GM23338 (cell line): ENCODE data around the gene MUS81. TPM values are rescaled to one million over a fixed set of nuclear protein-coding genes. Genes with fewer than 3 reads are reported as not detected.

ENCODE experiments used
- ATAC-seq: fragments of 200-7000 bp; cut with Tn5 transposase; 3 replicates; pipeline ENCODE4 v1.9.1; 2020
- DNase-seq: peaks from one replicate; pipeline ENCODE4 v3.0.0-alpha.2; 2015; ENCODE audit warnings: low spot score
- H2AFZ ChIP-seq: fragments of 200-600 bp; sonication (generic); 2 replicates; pipeline ENCODE4 v1.8.0; 2016; ENCODE audit warnings: antibody characterized with exemption, mild to moderate bottlenecking, moderate library complexity
- H3F3A ChIP-seq: fragments of 200-600 bp; sonication (generic); replicated peaks from 2 replicates; pipeline ENCODE4 v1.8.0; 2017; ENCODE audit warnings: antibody characterized with exemption, mixed run types, low read depth
- H3K27ac ChIP-seq: fragments of 200-600 bp; sonication (generic); 2 replicates; pipeline ENCODE4 v1.6.1; 2016; ENCODE audit warnings: low read depth
- H3K27me3 ChIP-seq: fragments of 200-600 bp; sonication (generic); 2 replicates; pipeline ENCODE4 v1.8.0; 2016; ENCODE audit warnings: mild to moderate bottlenecking, mixed run types, moderate library complexity; ENCODE audit not compliant: insufficient read depth
- H3K36me3 ChIP-seq: fragments of 200-600 bp; sonication (generic); 2 replicates; pipeline ENCODE4 v1.8.0; 2016; ENCODE audit warnings: mild to moderate bottlenecking; ENCODE audit not compliant: insufficient read depth
- H3K4me1 ChIP-seq: fragments of 200-600 bp; sonication (generic); 2 replicates; pipeline ENCODE4 v1.8.0; 2016; ENCODE audit warnings: mild to moderate bottlenecking, moderate library complexity; ENCODE audit not compliant: insufficient read depth
- H3K4me2 ChIP-seq: fragments of 200-600 bp; sonication (generic); 2 replicates; pipeline ENCODE4 v1.7.1; 2017; ENCODE audit warnings: mixed run types
- H3K4me3 ChIP-seq: fragments of 200-600 bp; sonication (generic); 2 replicates; pipeline ENCODE4 v1.6.1; 2016; ENCODE audit warnings: mixed run types
- H3K79me2 ChIP-seq: fragments of 200-600 bp; sonication (generic); replicated peaks from 2 replicates; pipeline ENCODE4 v1.8.0; 2017; ENCODE audit warnings: mild to moderate bottlenecking; ENCODE audit not compliant: insufficient read depth
- H3K9me2 ChIP-seq: fragments of 200-600 bp; sonication (generic); 2 replicates; pipeline ENCODE4 v1.8.0; 2017; ENCODE audit not compliant: insufficient read depth
- H4K20me1 ChIP-seq: fragments of 200-600 bp; sonication (generic); replicated peaks from 2 replicates; pipeline ENCODE4 v1.8.0; 2017; ENCODE audit warnings: mild to moderate bottlenecking; ENCODE audit not compliant: insufficient read depth
- H3K27ac Mint-ChIP-seq: 2 replicates; pipeline ENCODE4 v1.8.0; 2020; ENCODE audit warnings: inconsistent platforms, mild to moderate bottlenecking, moderate library complexity, mixed read lengths
- H3K27me3 Mint-ChIP-seq: 3 replicates; pipeline ENCODE4 v1.8.0; 2022; ENCODE audit warnings: low read depth, mild to moderate bottlenecking, moderate library complexity, mixed read lengths, inconsistent platforms; ENCODE audit not compliant: insufficient read depth, poor library complexity
- H3K36me3 Mint-ChIP-seq: 3 replicates; pipeline ENCODE4 v1.8.0; 2021; ENCODE audit warnings: low read depth, mild to moderate bottlenecking, inconsistent platforms, moderate library complexity, mixed read lengths
- H3K4me1 Mint-ChIP-seq: 3 replicates; pipeline ENCODE4 v1.8.0; 2020; ENCODE audit warnings: mild to moderate bottlenecking, inconsistent platforms, mixed read lengths
- H3K4me3 Mint-ChIP-seq: 3 replicates; pipeline ENCODE4 v1.8.0; 2021; ENCODE audit warnings: moderate library complexity, mild to moderate bottlenecking, inconsistent platforms, mixed read lengths
- H3K9me3 Mint-ChIP-seq: 3 replicates; pipeline ENCODE4 v1.8.0; 2020; ENCODE audit warnings: moderate library complexity, mild to moderate bottlenecking, inconsistent platforms, mixed read lengths
- CREB1 ChIP-seq: fragments of 250-450 bp; sonication (Bioruptor Pico); IDR thresholded peaks from 2 replicates; pipeline ENCODE4 v1.5.0; 2020; ENCODE audit warnings: low read depth, mild to moderate bottlenecking, moderate library complexity
- EZH2 ChIP-seq: fragments of 200-600 bp; sonication (generic); IDR thresholded peaks from one replicate; pipeline ENCODE4 v1.8.0; 2017; ENCODE audit warnings: antibody characterized with exemption, mild to moderate bottlenecking, low read depth; ENCODE audit not compliant: unreplicated experiment
- EZH2phosphoT487 ChIP-seq: fragments of 200-600 bp; sonication (generic); IDR thresholded peaks from one replicate; pipeline ENCODE4 v1.8.1; 2018; ENCODE audit warnings: antibody characterized with exemption; ENCODE audit not compliant: unreplicated experiment
- JUNB ChIP-seq: IDR thresholded peaks from one replicate; pipeline ENCODE4 v1.6.1; 2016; ENCODE audit warnings: antibody characterized with exemption; ENCODE audit not compliant: unreplicated experiment
- NANOG ChIP-seq: IDR thresholded peaks from 2 replicates; pipeline ENCODE4 v1.6.1; 2016; ENCODE audit warnings: antibody characterized with exemption, borderline replicate concordance
- POLR2AphosphoS5 ChIP-seq: IDR thresholded peaks from 2 replicates; pipeline ENCODE4 v1.6.1; 2016; ENCODE audit warnings: antibody characterized with exemption, low read depth
- STAT1 ChIP-seq: IDR thresholded peaks from one replicate; pipeline ENCODE4 v1.6.1; 2016; ENCODE audit warnings: antibody characterized with exemption; ENCODE audit not compliant: unreplicated experiment
- ZNF114 ChIP-seq: fragments of 250-450 bp; sonication (Bioruptor Pico); IDR thresholded peaks from 2 replicates; pipeline ENCODE4 v1.5.0; 2020; ENCODE audit warnings: mild to moderate bottlenecking, moderate library complexity
- ZNF331 ChIP-seq: fragments of 250-450 bp; sonication (Bioruptor Pico); IDR thresholded peaks from 2 replicates; pipeline ENCODE4 v1.5.0; 2020; ENCODE audit warnings: low read depth, mild to moderate bottlenecking, moderate library complexity
- ZNF462 ChIP-seq: fragments of 250-450 bp; sonication (Bioruptor Pico); IDR thresholded peaks from 2 replicates; pipeline ENCODE4 v1.5.0; 2020; ENCODE audit warnings: mild to moderate bottlenecking, moderate library complexity
- polyA plus RNA-seq: library from polyadenylated mRNA; unstranded; fragments of >200 nt; fragmentation: Nextera tagmentation; extraction: Ambion mirVana; gene quantifications from 2 replicates; pipeline ENCODE4 v1.2.1, GENCODE V29; 2016
- total RNA-seq: library from RNA; depleted of rRNA; stranded (reverse); fragments of >200 nt; shearing (Covaris generic); gene quantifications from 2 replicates; pipeline ENCODE4 v1.2.3, GENCODE V29; 2014
- TF ChIP-seq, protein P1 (sequence below), 2 experiments: fragments of 200-600 bp in 1 of 2; sonication (generic) in 1 of 2; conservative IDR thresholded peaks; 2 replicates each; pipeline versions ENCODE4 v1.5.1 to v1.6.1; 2016 to 2017; ENCODE audit warnings: antibody characterized with exemption in 2 of 2, low read depth in 2 of 2, mild to moderate bottlenecking in 2 of 2, moderate library complexity in 1 of 2
- TF ChIP-seq, protein P2 (sequence below): IDR thresholded peaks from 2 replicates; pipeline ENCODE4 v1.6.1; 2016; ENCODE audit warnings: antibody characterized with exemption
- TF ChIP-seq, protein P3 (sequence below): IDR thresholded peaks from one replicate; pipeline ENCODE4 v1.6.1; 2018; ENCODE audit warnings: antibody characterized with exemption; ENCODE audit not compliant: unreplicated experiment

MUS81 gene
- total and polyA plus RNA-seq, 2 experiments from 2014 or later, result 38.5 to 48.6 TPM

DNA sequence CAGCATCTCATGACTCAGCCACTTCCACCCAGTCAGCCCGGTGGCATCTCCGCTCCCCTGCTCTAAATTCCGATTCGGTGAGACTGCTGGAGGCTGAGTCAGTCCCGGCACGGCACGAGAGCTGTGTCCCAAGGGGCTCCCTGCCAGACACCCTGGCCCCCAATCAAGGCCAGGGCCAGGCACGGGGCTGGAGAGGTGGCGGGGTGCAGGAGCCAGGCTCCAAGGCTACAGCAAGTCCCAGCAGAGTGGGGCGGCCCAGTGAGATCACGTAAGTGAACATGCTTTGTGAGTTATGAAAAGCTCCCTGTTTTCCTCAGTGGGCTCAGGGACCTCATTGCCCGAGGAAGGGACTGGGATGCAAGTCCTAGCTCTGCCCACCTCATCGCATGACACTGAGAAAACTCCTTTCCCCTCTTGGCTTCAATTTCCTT lies 55.6 kb downstream of the MUS81 start:
- Histone ChIP-seq H2AFZ (no peak overlapping the region), H3K4me2 (no peak overlapping the region), H3K79me2 (peaks cover 7% of the 10 kb centered on the region), H3K9me2 (no peaks in the 10 kb centered on the region), H3K4me3 (no peak overlapping the region), H3K36me3 (no peaks in the 10 kb centered on the region), H3K27ac (no peak overlapping the region), H4K20me1 (no peaks in the 10 kb centered on the region), H3F3A (0 out of 2 replicates have a peak, but pooled peaks cover 6% of the 10 kb centered on the region), H3K27me3 (no peaks in the 10 kb centered on the region), H3K4me1 (peaks cover 10% of the 10 kb centered on the region)
- H3K36me3 Mint-ChIP-seq, result peaks cover 3% of the 10 kb centered on the region; the same call in 1 of the 3 replicates
- no peak for TF ChIP-seq ZNF331
- no peak for TF ChIP-seq NANOG
- TF ChIP-seq EZH2phosphoT487, result no peak
- no peak for TF ChIP-seq JUNB
- TF ChIP-seq, protein P1, sequence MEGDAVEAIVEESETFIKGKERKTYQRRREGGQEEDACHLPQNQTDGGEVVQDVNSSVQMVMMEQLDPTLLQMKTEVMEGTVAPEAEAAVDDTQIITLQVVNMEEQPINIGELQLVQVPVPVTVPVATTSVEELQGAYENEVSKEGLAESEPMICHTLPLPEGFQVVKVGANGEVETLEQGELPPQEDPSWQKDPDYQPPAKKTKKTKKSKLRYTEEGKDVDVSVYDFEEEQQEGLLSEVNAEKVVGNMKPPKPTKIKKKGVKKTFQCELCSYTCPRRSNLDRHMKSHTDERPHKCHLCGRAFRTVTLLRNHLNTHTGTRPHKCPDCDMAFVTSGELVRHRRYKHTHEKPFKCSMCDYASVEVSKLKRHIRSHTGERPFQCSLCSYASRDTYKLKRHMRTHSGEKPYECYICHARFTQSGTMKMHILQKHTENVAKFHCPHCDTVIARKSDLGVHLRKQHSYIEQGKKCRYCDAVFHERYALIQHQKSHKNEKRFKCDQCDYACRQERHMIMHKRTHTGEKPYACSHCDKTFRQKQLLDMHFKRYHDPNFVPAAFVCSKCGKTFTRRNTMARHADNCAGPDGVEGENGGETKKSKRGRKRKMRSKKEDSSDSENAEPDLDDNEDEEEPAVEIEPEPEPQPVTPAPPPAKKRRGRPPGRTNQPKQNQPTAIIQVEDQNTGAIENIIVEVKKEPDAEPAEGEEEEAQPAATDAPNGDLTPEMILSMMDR (conservative IDR thresholded peaks at IDR 0.05; ENCODE audit: low read depth in 2 of 2), result no peak
- TF ChIP-seq, protein P2, sequence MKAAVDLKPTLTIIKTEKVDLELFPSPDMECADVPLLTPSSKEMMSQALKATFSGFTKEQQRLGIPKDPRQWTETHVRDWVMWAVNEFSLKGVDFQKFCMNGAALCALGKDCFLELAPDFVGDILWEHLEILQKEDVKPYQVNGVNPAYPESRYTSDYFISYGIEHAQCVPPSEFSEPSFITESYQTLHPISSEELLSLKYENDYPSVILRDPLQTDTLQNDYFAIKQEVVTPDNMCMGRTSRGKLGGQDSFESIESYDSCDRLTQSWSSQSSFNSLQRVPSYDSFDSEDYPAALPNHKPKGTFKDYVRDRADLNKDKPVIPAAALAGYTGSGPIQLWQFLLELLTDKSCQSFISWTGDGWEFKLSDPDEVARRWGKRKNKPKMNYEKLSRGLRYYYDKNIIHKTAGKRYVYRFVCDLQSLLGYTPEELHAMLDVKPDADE, result no peak
- no peak for TF ChIP-seq ZNF114
- no peak for TF ChIP-seq ZNF462
- TF ChIP-seq, protein P3, sequence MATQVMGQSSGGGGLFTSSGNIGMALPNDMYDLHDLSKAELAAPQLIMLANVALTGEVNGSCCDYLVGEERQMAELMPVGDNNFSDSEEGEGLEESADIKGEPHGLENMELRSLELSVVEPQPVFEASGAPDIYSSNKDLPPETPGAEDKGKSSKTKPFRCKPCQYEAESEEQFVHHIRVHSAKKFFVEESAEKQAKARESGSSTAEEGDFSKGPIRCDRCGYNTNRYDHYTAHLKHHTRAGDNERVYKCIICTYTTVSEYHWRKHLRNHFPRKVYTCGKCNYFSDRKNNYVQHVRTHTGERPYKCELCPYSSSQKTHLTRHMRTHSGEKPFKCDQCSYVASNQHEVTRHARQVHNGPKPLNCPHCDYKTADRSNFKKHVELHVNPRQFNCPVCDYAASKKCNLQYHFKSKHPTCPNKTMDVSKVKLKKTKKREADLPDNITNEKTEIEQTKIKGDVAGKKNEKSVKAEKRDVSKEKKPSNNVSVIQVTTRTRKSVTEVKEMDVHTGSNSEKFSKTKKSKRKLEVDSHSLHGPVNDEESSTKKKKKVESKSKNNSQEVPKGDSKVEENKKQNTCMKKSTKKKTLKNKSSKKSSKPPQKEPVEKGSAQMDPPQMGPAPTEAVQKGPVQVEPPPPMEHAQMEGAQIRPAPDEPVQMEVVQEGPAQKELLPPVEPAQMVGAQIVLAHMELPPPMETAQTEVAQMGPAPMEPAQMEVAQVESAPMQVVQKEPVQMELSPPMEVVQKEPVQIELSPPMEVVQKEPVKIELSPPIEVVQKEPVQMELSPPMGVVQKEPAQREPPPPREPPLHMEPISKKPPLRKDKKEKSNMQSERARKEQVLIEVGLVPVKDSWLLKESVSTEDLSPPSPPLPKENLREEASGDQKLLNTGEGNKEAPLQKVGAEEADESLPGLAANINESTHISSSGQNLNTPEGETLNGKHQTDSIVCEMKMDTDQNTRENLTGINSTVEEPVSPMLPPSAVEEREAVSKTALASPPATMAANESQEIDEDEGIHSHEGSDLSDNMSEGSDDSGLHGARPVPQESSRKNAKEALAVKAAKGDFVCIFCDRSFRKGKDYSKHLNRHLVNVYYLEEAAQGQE, result no peak
- no peak for TF ChIP-seq STAT1
- TF ChIP-seq EZH2, result no peak
- no peak for TF ChIP-seq POLR2AphosphoS5
- no peak for TF ChIP-seq CREB1 (CRISPR knock-in tag)
- DNase-seq (peak; percentile 44), ATAC-seq (no peak)
- no peak overlapping the region for H3K27ac Mint-ChIP-seq
- H3K4me3 Mint-ChIP-seq, result no peak overlapping the region
- peaks cover 10% of the 10 kb centered on the region for H3K4me1 Mint-ChIP-seq
- H3K9me3 Mint-ChIP-seq, result no peaks in the 10 kb centered on the region
- peaks cover 23% of the 10 kb centered on the region for H3K27me3 Mint-ChIP-seq
